NB4 (cell line): ENCODE measurements around the gene RACK1.

Source experiments
- DNase-seq: peaks from one replicate; pipeline ENCODE4 v3.0.0; 2010; ENCODE audit warnings: low read depth
- H3K4me3 ChIP-seq: one replicate; pipeline ENCODE4 v1.5.1; 2011; ENCODE audit warnings: mild to moderate bottlenecking, low read depth, low read length, moderate library complexity
- CTCF ChIP-seq: IDR thresholded peaks from one replicate; pipeline ENCODE4 v1.5.1; 2012; ENCODE audit warnings: low read depth, low read length
- MAX ChIP-seq: IDR thresholded peaks from 2 replicates; pipeline ENCODE4 v1.6.1; 2011; ENCODE audit warnings: low read depth, low read length
- MYC ChIP-seq: IDR thresholded peaks from 2 replicates; pipeline ENCODE4 v1.6.1; 2011; ENCODE audit warnings: low read depth, low read length
- POLR2A ChIP-seq: IDR thresholded peaks from 2 replicates; pipeline ENCODE4 v1.6.1; 2011; ENCODE audit warnings: mild to moderate bottlenecking; ENCODE audit not compliant: insufficient read length; ENCODE audit errors: extremely low read depth

RACK1 gene

GRCh38 chr5:181224390-181225229 lies 19.1 kb downstream of the RACK1 start:
- TF ChIP-seq POLR2A (no peak), MYC (no peak)
- no peak for DNase-seq
- H3K4me3 ChIP-seq: peak overlapping the region; percentile 70

GRCh38 chr5:181223729-181224389 lies 19.8 kb downstream of the RACK1 start:
- peak; percentile 69 for DNase-seq
- TF ChIP-seq CTCF (no peak), MAX (no peak), POLR2A (no peak), MYC (no peak)
- peak overlapping the region; percentile 70 for H3K4me3 ChIP-seq

- H3K4me3 ChIP-seq: peak within 1 kb of the TSS; percentile 70
- peak; percentile 99 for DNase-seq
- peak; percentile 88 for TF ChIP-seq POLR2A
- TF ChIP-seq MAX: peak; percentile 74
- TF ChIP-seq CTCF: no peak
- peak; percentile 63 for TF ChIP-seq MYC
These were observed 20.5 kb downstream of the RACK1 start, which contains the start of gene TRIM41 for GRCh38 chr5:181223058-181223728. Gene TRIM41, plus strand, starts transcription at chr5:181223281. Its CDS starts 719 bp downstream, at chr5:181224000.

GRCh38 chr5:181222630-181223057 lies 21.1 kb downstream of the RACK1 start:
- no peak for TF ChIP-seq POLR2A
- TF ChIP-seq CTCF: no peak
- no peak for TF ChIP-seq MYC
- no peak for TF ChIP-seq MAX
- peak overlapping the region; percentile 70 for H3K4me3 ChIP-seq
- no peak for DNase-seq

- DNase-seq: peak; percentile 96
- H3K4me3 ChIP-seq: peak overlapping the region; percentile 70
- no peak for TF ChIP-seq CTCF
- TF ChIP-seq MAX: peak; percentile 50
- peak; percentile 26 for TF ChIP-seq POLR2A
- peak; percentile 71; the same call in 1 of the 2 replicates for TF ChIP-seq MYC
These were observed 21.7 kb downstream of the RACK1 start for GRCh38 chr5:181221792-181222629.
